DMS114 treated with DMSO at 0.1 percent for 48 hours (cell line): ENCODE measurements around the gene BARHL2.

ENCODE experiments used
- DNase-seq: peaks from one replicate; lab custom pipeline; 2025; ENCODE audit not compliant: unreplicated experiment; lab: John Stamatoyannopoulos, UW

BARHL2 gene

GRCh38 chr1:90724926-90725656 lies 8.0 kb upstream of the BARHL2 start:
- peak; percentile 27 for DNase-seq

GRCh38 chr1:90724361-90724760 lies 7.3 kb upstream of the BARHL2 start:
- DNase-seq = no peak

GRCh38 chr1:90723590-90724108 lies 6.5 kb upstream of the BARHL2 start:
- DNase-seq = no peak

GRCh38 chr1:90722874-90723589 lies 5.9 kb upstream of the BARHL2 start:
- no peak for DNase-seq

GRCh38 chr1:90721210-90722194 lies 4.4 kb upstream of the BARHL2 start:
- peak; percentile 70 for DNase-seq

GRCh38 chr1:90720145-90720636 lies 3.1 kb upstream of the BARHL2 start:
- DNase-seq = no peak

- no peak for DNase-seq
These were observed 2.4 kb upstream of the BARHL2 start for GRCh38 chr1:90719330-90720144.

- no peak for DNase-seq
These were observed 1.6 kb upstream of the BARHL2 start for GRCh38 chr1:90718411-90719329.

- DNase-seq = peak; percentile 77
These were observed 736 bp upstream of the BARHL2 start for GRCh38 chr1:90717665-90718410.

- DNase-seq = no peak
These were observed 208 bp upstream of the BARHL2 start for GRCh38 chr1:90717356-90717664.

- DNase-seq = no peak
These were observed 905 bp downstream of the BARHL2 start for GRCh38 chr1:90716243-90716551.

GRCh38 chr1:90715309-90715708 lies 1.8 kb downstream of the BARHL2 start:
- DNase-seq = no peak

GRCh38 chr1:90714521-90714951 lies 2.6 kb downstream of the BARHL2 start:
- no peak for DNase-seq

GRCh38 chr1:90713741-90714509 lies 3.2 kb downstream of the BARHL2 start:
- no peak for DNase-seq

GRCh38 chr1:90712915-90713730 lies 4.0 kb downstream of the BARHL2 start:
- DNase-seq = no peak

GRCh38 chr1:90712153-90712856 lies 4.8 kb downstream of the BARHL2 start:
- DNase-seq = no peak
